Left lung (tissue), 10 donors: ENCODE measurements around the gene NUDT14. TPM values are rescaled to one million over a fixed set of nuclear protein-coding genes. Genes with fewer than 3 reads are reported as not detected.

Experiments
- ATAC-seq: fragments of 200-7000 bp; cut with Tn5 transposase; one replicate; pipeline ENCODE4 v1.9.1; 2020; ENCODE audit warnings: moderate library complexity
- DNase-seq, 4 donors: peaks; one replicate each; pipeline ENCODE4 v3.0.0-alpha.2; 2013 to 2020
- H3K27ac ChIP-seq, 2 donors: fragments of 200-600 bp; sonication (generic) in 1 of 2; one replicate each; pipeline versions ENCODE4 v1.5.0 to v1.8.0; 2020 to 2021
- H3K27me3 ChIP-seq, 2 donors: fragments of 200-600 bp; sonication (generic) in 1 of 2; one replicate each; pipeline versions ENCODE4 v1.5.0 to v1.8.0; 2020 to 2021
- H3K36me3 ChIP-seq, 2 donors: fragments of 200-600 bp; sonication (generic) in 1 of 2; one replicate each; pipeline versions ENCODE4 v1.5.0 to v1.8.0; 2020 to 2021
- H3K4me1 ChIP-seq, 2 donors: fragments of 200-600 bp; one replicate each; pipeline ENCODE4 v1.8.0; 2021
- H3K4me3 ChIP-seq, 2 donors: fragments of 200-600 bp; sonication (generic) in 1 of 2; one replicate each; pipeline versions ENCODE4 v1.5.0 to v1.8.0; 2020 to 2021; ENCODE audit warnings: mild to moderate bottlenecking in 1 of 2
- H3K9me3 ChIP-seq, 2 donors: fragments of 200-600 bp; sonication (generic) in 1 of 2; one replicate each; pipeline versions ENCODE4 v1.5.0 to v1.8.0; 2020 to 2021
- CTCF ChIP-seq, 2 donors: fragments of 200-600 bp; sonication (generic) in 1 of 2; IDR thresholded peaks; one replicate each; pipeline versions ENCODE4 v1.5.0 to v1.8.0; 2021; ENCODE audit warnings: antibody characterized with exemption in 2 of 2
- intact Hi-C, 2 donors: fragments of 100-400 bp; cut with DNase I; formaldehyde crosslinking; loops; one replicate each; pipeline versions ENCODE4 v1.11.2 to v1.14.2; 2022
- polyA plus RNA-seq, 6 donors: library from polyadenylated mRNA; unstranded; fragments of 120-200 nt; gene quantifications; one replicate each; pipeline ENCODE4 v1.2.1, GENCODE V29; 2013; ENCODE audit not compliant: insufficient read length in 6 of 6
- total RNA-seq, 2 donors: library from RNA; stranded (reverse); fragmentation: NEBNext Ultra II Directional; extraction: Animal tissue kit (Norgen Biotek cat#: 25700); gene quantifications; one replicate each; pipeline ENCODE4 v1.2.1, GENCODE V29; 2021
- donor health status: DM: no; HTN: yes; CAD: no.
- donor health status: DM: no; HTN: no; CAD: no.

The NUDT14 gene
- total and polyA plus RNA-seq, 8 donors, result 22.4 to 77.5 (median 34.7) TPM

DNA sequence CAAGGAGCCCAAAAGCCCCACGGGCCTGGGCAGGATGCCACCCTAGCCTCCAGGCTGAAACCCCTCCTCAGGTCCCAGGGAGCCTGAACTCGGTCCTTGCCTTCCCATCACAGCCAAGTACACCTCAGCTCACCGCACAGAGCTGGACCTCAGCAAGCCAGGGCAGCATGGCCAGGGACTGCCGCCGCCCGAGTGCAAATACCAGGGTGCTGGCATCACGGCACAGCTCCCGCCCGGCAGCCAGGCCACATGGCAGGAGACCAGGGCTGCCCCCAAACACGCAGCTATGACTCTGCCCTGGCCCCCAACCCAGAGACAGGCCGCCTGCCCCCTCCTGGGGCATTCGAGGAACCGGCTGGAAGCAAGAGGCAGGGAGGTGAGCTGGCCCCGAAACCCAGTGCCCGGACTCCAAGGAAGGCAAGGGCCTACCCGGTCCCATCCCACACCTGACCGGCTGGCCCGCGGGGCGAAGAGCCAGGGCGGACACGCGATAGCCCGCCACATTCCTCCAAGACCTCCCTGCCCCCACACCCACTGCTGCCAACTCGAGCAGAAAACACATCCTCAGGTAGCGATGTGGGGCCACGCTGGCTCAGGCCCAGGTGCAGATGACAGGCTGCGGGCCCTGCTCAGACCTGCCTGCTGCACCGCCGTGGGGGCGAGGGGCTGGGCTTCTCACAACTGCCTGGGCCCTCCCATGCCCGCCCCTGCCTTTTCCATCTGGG is 15.2 kb downstream of the NUDT14 start:
- Histone ChIP-seq H3K27ac (no peak overlapping the region), H3K36me3 (no peaks in the 10 kb centered on the region), H3K9me3 (no peaks in the 10 kb centered on the region), H3K4me3 (peak overlapping the region in 1 of 2 donors; percentile 25), H3K27me3 (peaks cover 0 to 44% of the 10 kb centered on the region in 2 donors), H3K4me1 (peaks cover 10 to 33% of the 10 kb centered on the region in 2 donors)
- ATAC-seq, result no peak
- DNase-seq, result no peak
- intact Hi-C loops, result no loop called here
- no peak for TF ChIP-seq CTCF (IDR thresholded peaks at IDR 0.05)

DNA sequence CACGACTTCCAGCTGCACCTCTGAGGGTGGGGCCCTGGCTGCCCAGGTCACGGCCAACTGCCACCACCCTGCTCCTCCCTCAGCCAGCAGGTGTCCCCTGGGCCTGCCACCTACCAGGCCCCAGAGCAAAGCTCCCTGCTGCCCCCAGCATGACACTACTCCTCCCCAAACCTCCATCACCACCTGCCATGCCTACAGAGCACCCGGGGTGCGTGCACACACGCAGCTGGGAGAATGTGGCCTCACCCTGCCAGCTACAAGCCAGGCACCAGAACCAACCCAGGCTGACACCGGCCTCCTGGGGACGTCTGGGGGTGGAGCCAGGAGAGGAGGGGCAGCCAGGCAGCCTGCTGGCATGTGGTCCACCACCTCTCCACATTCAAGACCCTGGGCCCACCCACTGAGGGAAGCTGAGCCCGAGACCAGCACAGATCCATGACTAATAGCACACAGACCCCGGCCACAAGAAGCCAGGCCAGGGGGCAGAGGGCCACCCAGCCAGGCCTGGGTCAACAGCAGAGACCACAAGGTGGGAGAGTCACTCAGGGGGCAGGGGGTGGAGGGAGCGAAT is 15.9 kb downstream of the NUDT14 start:
- TF ChIP-seq CTCF (IDR thresholded peaks at IDR 0.05), result no peak
- Histone ChIP-seq H3K27me3 (peaks cover 0 to 37% of the 10 kb centered on the region in 2 donors), H3K27ac (no peak overlapping the region), H3K4me1 (peaks cover 3 to 26% of the 10 kb centered on the region in 2 donors), H3K9me3 (no peaks in the 10 kb centered on the region), H3K36me3 (no peaks in the 10 kb centered on the region), H3K4me3 (no peak overlapping the region)
- intact Hi-C loops, result no loop called here
- DNase-seq (no peak), ATAC-seq (no peak)

- DNase-seq, result no peak
- H3K27ac ChIP-seq, result no peak overlapping the region
- no peak for ATAC-seq
Measured at GRCh38 chr14:105163040-105163742, 17.9 kb downstream of the NUDT14 start.

DNA sequence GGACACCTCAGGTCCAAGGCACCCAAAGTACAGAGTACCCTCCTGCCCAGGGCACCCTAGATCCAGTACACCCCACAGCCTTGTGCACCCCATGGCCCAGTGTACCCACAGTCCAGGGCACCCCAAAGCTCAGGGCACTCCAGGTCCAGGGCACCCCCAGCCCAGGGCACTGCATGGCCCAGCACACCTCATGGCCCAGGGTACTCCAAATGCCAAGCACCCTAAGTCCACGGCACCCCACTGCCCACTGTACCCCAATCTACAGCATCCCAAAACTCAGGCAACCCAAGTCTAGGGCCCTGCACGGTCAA is 18.5 kb downstream of the NUDT14 start:
- H3K27me3 ChIP-seq, result peaks cover 0 to 17% of the 10 kb centered on the region in 2 donors
- H3K36me3 ChIP-seq, result no peaks in the 10 kb centered on the region
- no peak for DNase-seq
- H3K4me1 ChIP-seq, result peaks cover 0 to 8% of the 10 kb centered on the region in 2 donors
- no peaks in the 10 kb centered on the region for H3K9me3 ChIP-seq
- no peak overlapping the region for H3K27ac ChIP-seq
- intact Hi-C loops, result no loop called here
- no peak for ATAC-seq
- TF ChIP-seq CTCF (IDR thresholded peaks at IDR 0.05), result no peak
- no peak overlapping the region for H3K4me3 ChIP-seq

More at GRCh38 chr14:105163040-105163742, 17.9 kb downstream of the NUDT14 start:
- Histone ChIP-seq H3K9me3 (no peaks in the 10 kb centered on the region), H3K4me3 (no peak overlapping the region), H3K4me1 (peaks cover 0 to 12% of the 10 kb centered on the region in 2 donors), H3K36me3 (no peaks in the 10 kb centered on the region), H3K27me3 (peaks cover 0 to 21% of the 10 kb centered on the region in 2 donors)
- TF ChIP-seq CTCF (IDR thresholded peaks at IDR 0.05), result no peak
- intact Hi-C loops, result no loop called here
